22Rv1 (cell line): ENCODE results near the gene TMEM150B.

ENCODE experiments used
- ZFX ChIP-seq: fragments of 450-650 bp; IDR thresholded peaks from 2 replicates; pipeline ENCODE4 v1.6.1; 2017; ENCODE audit warnings: antibody characterized with exemption, borderline replicate concordance
- TF ChIP-seq, protein P1 (sequence below): fragments of 450-650 bp; IDR thresholded peaks from 2 replicates; pipeline ENCODE4 v1.5.1; 2017; ENCODE audit warnings: mild to moderate bottlenecking

DNA sequence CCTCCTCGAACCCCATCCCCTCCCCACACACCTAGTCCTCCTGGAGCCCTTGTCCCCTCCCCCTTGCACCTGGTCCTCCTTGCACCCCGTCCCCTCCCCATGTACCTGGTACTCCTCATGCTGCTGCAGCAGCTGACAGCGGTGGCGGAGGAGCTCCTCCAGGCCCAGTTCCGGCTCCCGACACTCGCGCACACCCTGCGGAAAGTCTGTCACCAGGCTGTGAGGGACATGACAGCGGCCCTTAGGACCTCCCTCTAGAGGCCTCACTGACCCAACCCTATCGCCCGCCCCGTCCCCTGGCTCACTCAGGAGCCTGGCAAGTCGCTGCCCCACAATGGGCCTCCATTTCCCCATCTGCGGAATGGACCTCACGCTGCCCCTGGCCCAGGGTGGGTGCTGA lies 60.0 kb downstream of the TMEM150B start:
- TF ChIP-seq, protein P1, sequence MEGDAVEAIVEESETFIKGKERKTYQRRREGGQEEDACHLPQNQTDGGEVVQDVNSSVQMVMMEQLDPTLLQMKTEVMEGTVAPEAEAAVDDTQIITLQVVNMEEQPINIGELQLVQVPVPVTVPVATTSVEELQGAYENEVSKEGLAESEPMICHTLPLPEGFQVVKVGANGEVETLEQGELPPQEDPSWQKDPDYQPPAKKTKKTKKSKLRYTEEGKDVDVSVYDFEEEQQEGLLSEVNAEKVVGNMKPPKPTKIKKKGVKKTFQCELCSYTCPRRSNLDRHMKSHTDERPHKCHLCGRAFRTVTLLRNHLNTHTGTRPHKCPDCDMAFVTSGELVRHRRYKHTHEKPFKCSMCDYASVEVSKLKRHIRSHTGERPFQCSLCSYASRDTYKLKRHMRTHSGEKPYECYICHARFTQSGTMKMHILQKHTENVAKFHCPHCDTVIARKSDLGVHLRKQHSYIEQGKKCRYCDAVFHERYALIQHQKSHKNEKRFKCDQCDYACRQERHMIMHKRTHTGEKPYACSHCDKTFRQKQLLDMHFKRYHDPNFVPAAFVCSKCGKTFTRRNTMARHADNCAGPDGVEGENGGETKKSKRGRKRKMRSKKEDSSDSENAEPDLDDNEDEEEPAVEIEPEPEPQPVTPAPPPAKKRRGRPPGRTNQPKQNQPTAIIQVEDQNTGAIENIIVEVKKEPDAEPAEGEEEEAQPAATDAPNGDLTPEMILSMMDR = no peak
- no peak for TF ChIP-seq ZFX
